Measurements from ENCODE around the gene ADGB.
"Not testable (repeated sequence)": the region's sequence is repeated elsewhere in the genome, so short reads cannot be mapped to it uniquely, and the experiment has no call there.

The ADGB gene

GRCh38 chr6:146770275-146770964, 171.6 kb downstream of the ADGB start:
- DNase-seq: no peak

GRCh38 chr6:146770965-146771735, 172.4 kb downstream of the ADGB start:
- DNase-seq: peak; percentile 5 to 13

GRCh38 chr6:146775220-146775619, 176.4 kb downstream of the ADGB start:
- no peak for DNase-seq

GRCh38 chr6:146781836-146782235, 183.1 kb downstream of the ADGB start:
- DNase-seq: no peak

- peak in 1 of 2 donors; percentile 11 for DNase-seq
These were observed 186.3 kb downstream of the ADGB start for GRCh38 chr6:146785001-146785585.

- no peak for DNase-seq
These were observed 189.2 kb downstream of the ADGB start for GRCh38 chr6:146787876-146788508.

GRCh38 chr6:146790561-146791091, 191.9 kb downstream of the ADGB start:
- DNase-seq: no peak

GRCh38 chr6:146791930-146792329, 193.2 kb downstream of the ADGB start:
- no peak for DNase-seq

- DNase-seq: not testable (repeated sequence)
These were observed 194.4 kb downstream of the ADGB start for GRCh38 chr6:146793218-146793617.

- no peak for DNase-seq
These were observed 196.8 kb downstream of the ADGB start for GRCh38 chr6:146795479-146796133.

GRCh38 chr6:146803167-146803566, 204.4 kb downstream of the ADGB start:
- not testable (repeated sequence) for DNase-seq

GRCh38 chr6:146803601-146804000, 204.8 kb downstream of the ADGB start:
- DNase-seq: no peak

- no peak for DNase-seq
These were observed 207.0 kb downstream of the ADGB start for GRCh38 chr6:146805546-146806325.

GRCh38 chr6:146809014-146809413, 210.2 kb downstream of the ADGB start:
- not testable (repeated sequence) for DNase-seq

GRCh38 chr6:146812811-146813321, 214.1 kb downstream of the ADGB start:
- not testable (repeated sequence) for DNase-seq

- DNase-seq: no peak
These were observed 214.8 kb downstream of the ADGB start for GRCh38 chr6:146813554-146813953.

- no peak for DNase-seq
These were observed 215.5 kb downstream of the ADGB start for GRCh38 chr6:146814148-146814750.

GRCh38 chr6:146815511-146816462, 217.0 kb downstream of the ADGB start:
- DNase-seq: not testable (repeated sequence)

GRCh38 chr6:146819596-146820320, 221.0 kb downstream of the ADGB start:
- DNase-seq: no peak

Measured in stimulated activated CD4-positive, alpha-beta T cell treated with anti-CD3 and anti-CD28 coated beads, Interleukin-2, amount 100 ng/mL, for 48 hours (primary cell).